MM.1S (cell line): Measurements from ENCODE around the gene CALY.
"Not testable (repeated sequence)": the region's sequence is repeated elsewhere in the genome, so short reads cannot be mapped to it uniquely, and the experiment has no call there.

Experiments
- DNase-seq: peaks from one replicate; pipeline ENCODE4 v3.0.0-alpha.2; 2015
- H2AFZ ChIP-seq: fragments of 300-600 bp; sonication (generic); 2 replicates; pipeline ENCODE4 v1.6.0; 2016; ENCODE audit warnings: antibody characterized with exemption, low read length
- H3F3A ChIP-seq: fragments of 300-600 bp; sonication (generic); 2 replicates; pipeline ENCODE4 v1.6.1; 2016; ENCODE audit warnings: mild to moderate bottlenecking, antibody characterized with exemption, low read length, moderate library complexity, mixed read lengths; ENCODE audit not compliant: insufficient read depth
- H3K27ac ChIP-seq: fragments of 300-600 bp; sonication (generic); 2 replicates; pipeline ENCODE4 v1.5.1; 2016; ENCODE audit warnings: mild to moderate bottlenecking, low read length
- H3K27me3 ChIP-seq: fragments of 300-600 bp; sonication (generic); replicated peaks from 2 replicates; pipeline ENCODE4 v1.6.0; 2016; ENCODE audit warnings: low read length; ENCODE audit not compliant: insufficient read depth
- H3K36me3 ChIP-seq: fragments of 300-600 bp; sonication (generic); replicated peaks from 2 replicates; pipeline ENCODE4 v1.6.1; 2016; ENCODE audit warnings: mild to moderate bottlenecking, low read length, mixed read lengths; ENCODE audit not compliant: insufficient read depth
- H3K4me1 ChIP-seq: fragments of 300-600 bp; sonication (generic); 2 replicates; pipeline ENCODE4 v1.6.1; 2016; ENCODE audit warnings: low read length, mixed read lengths
- H3K4me2 ChIP-seq: fragments of 300-600 bp; sonication (generic); 2 replicates; pipeline ENCODE4 v1.6.0; 2016; ENCODE audit warnings: low read depth, low read length
- H3K4me3 ChIP-seq: fragments of 300-600 bp; sonication (generic); 2 replicates; pipeline ENCODE4 v1.5.1; 2016; ENCODE audit warnings: low read length, mixed read lengths
- H3K79me2 ChIP-seq: fragments of 300-600 bp; sonication (generic); 2 replicates; pipeline ENCODE4 v1.6.1; 2016; ENCODE audit warnings: mixed run types, low read length, mixed read lengths
- H3K9ac ChIP-seq: fragments of 300-600 bp; sonication (generic); 2 replicates; pipeline ENCODE4 v1.6.1; 2016; ENCODE audit warnings: low read length, mixed read lengths
- H3K9me2 ChIP-seq: fragments of 300-600 bp; sonication (generic); replicated peaks from 2 replicates; pipeline ENCODE4 v1.6.1; 2016; ENCODE audit warnings: mild to moderate bottlenecking, low read length, mixed read lengths; ENCODE audit not compliant: insufficient read depth
- H3K9me3 ChIP-seq: fragments of 300-600 bp; sonication (generic); replicated peaks from 2 replicates; pipeline ENCODE4 v1.6.1; 2016; ENCODE audit warnings: mild to moderate bottlenecking, low read length, mixed read lengths; ENCODE audit not compliant: insufficient read depth
- H4K20me1 ChIP-seq: fragments of 300-600 bp; sonication (generic); 2 replicates; pipeline ENCODE4 v1.6.1; 2016; ENCODE audit warnings: mild to moderate bottlenecking, low read length, moderate library complexity, mixed read lengths; ENCODE audit not compliant: insufficient read depth
- CTCF ChIP-seq: fragments of 300-600 bp; sonication (generic); IDR thresholded peaks from 2 replicates; pipeline ENCODE4 v1.5.1; 2016; ENCODE audit warnings: antibody characterized with exemption, low read length, mixed read lengths
- EZH2 ChIP-seq: fragments of 300-600 bp; sonication (generic); optimal IDR thresholded peaks from 2 replicates; pipeline ENCODE3; 2017; ENCODE audit warnings: low read depth, mild to moderate bottlenecking, antibody characterized with exemption, low read length, mixed read lengths
- EZH2phosphoT487 ChIP-seq: fragments of 300-600 bp; sonication (generic); IDR thresholded peaks from 2 replicates; pipeline ENCODE4 v1.6.1; 2018; ENCODE audit warnings: antibody characterized with exemption, low read length

CALY gene

GRCh38 chr10:133368153-133368552, 31.5 kb upstream of the CALY start:
- Histone ChIP-seq H3K4me2 (no peak overlapping the region), H2AFZ (no peak overlapping the region), H3K9me2 (no peaks in the 10 kb centered on the region), H3K9ac (no peak overlapping the region), H4K20me1 (no peaks in the 10 kb centered on the region), H3K4me1 (no peaks in the 10 kb centered on the region), H3F3A (no peaks in the 10 kb centered on the region), H3K36me3 (no peaks in the 10 kb centered on the region), H3K27ac (no peak overlapping the region), H3K27me3 (0 out of 2 replicates have a peak, but pooled peaks cover 4% of the 10 kb centered on the region), H3K79me2 (peaks cover 5% of the 10 kb centered on the region; the same call in 1 of the 2 replicates), H3K4me3 (no peak overlapping the region), H3K9me3 (no peaks in the 10 kb centered on the region)
- no peak for DNase-seq
- TF ChIP-seq EZH2phosphoT487 (no peak), EZH2 (no peak), CTCF (no peak)

GRCh38 chr10:133367461-133367860, 30.8 kb upstream of the CALY start:
- not testable (repeated sequence) for DNase-seq, H3K27ac ChIP-seq, H4K20me1 ChIP-seq, H3K9me3 ChIP-seq, H3K79me2 ChIP-seq, H3K4me2 ChIP-seq, H3F3A ChIP-seq, H3K9ac ChIP-seq, H3K4me1 ChIP-seq, H3K36me3 ChIP-seq, H2AFZ ChIP-seq, H3K4me3 ChIP-seq, H3K9me2 ChIP-seq, H3K27me3 ChIP-seq

- Histone ChIP-seq H3K36me3 (no peaks in the 10 kb centered on the region), H3K4me1 (no peaks in the 10 kb centered on the region), H3K9me2 (no peaks in the 10 kb centered on the region)
Observed at GRCh38 chr10:133366751-133367150, 30.1 kb upstream of the CALY start.

GRCh38 chr10:133366130-133366478, 29.4 kb upstream of the CALY start:
- no peak overlapping the region for H3K9ac ChIP-seq
- no peak overlapping the region for H3K4me2 ChIP-seq
- H3K27me3 ChIP-seq = 0 out of 2 replicates have a peak, but pooled peaks cover 4% of the 10 kb centered on the region
- H2AFZ ChIP-seq = no peak overlapping the region
- H4K20me1 ChIP-seq = no peaks in the 10 kb centered on the region
- TF ChIP-seq EZH2phosphoT487 (no peak), CTCF (no peak), EZH2 (no peak)
- H3K4me3 ChIP-seq = no peak overlapping the region
- H3K4me1 ChIP-seq = no peaks in the 10 kb centered on the region
- H3K27ac ChIP-seq = no peak overlapping the region
- H3K79me2 ChIP-seq = no peaks in the 10 kb centered on the region
- H3K36me3 ChIP-seq = no peaks in the 10 kb centered on the region
- no peak for DNase-seq
- H3K9me3 ChIP-seq = no peaks in the 10 kb centered on the region
- H3K9me2 ChIP-seq = no peaks in the 10 kb centered on the region
- no peaks in the 10 kb centered on the region for H3F3A ChIP-seq

More at GRCh38 chr10:133366751-133367150, 30.1 kb upstream of the CALY start:
- H3K9ac ChIP-seq = no peak overlapping the region
- no peaks in the 10 kb centered on the region for H3K9me3 ChIP-seq
- no peaks in the 10 kb centered on the region for H4K20me1 ChIP-seq
- no peak overlapping the region for H3K27ac ChIP-seq
- no peak for TF ChIP-seq EZH2
- no peak for TF ChIP-seq CTCF
- no peak for TF ChIP-seq EZH2phosphoT487
- no peak for DNase-seq
- no peak overlapping the region for H3K4me3 ChIP-seq
- no peaks in the 10 kb centered on the region for H3F3A ChIP-seq
- no peak overlapping the region for H2AFZ ChIP-seq
- H3K79me2 ChIP-seq = no peaks in the 10 kb centered on the region
- H3K27me3 ChIP-seq = 0 out of 2 replicates have a peak, but pooled peaks cover 4% of the 10 kb centered on the region
- no peak overlapping the region for H3K4me2 ChIP-seq
